ENCODE data around the gene ANKRD31.
"Not testable (repeated sequence)": the region's sequence is repeated elsewhere in the genome, so short reads cannot be mapped to it uniquely, and the experiment has no call there.

ANKRD31 gene

GRCh38 chr5:75199071-75199470 lies 37.6 kb downstream of the ANKRD31 start:
- TF ChIP-seq CTCF (IDR thresholded peaks at IDR 0.05; ENCODE audit: extremely low read depth, missing control alignments): no peak
- no peak for DNase-seq (ENCODE audit: low spot score)

GRCh38 chr5:75197745-75198144 lies 38.9 kb downstream of the ANKRD31 start:
- TF ChIP-seq CTCF (IDR thresholded peaks at IDR 0.05; ENCODE audit: extremely low read depth, missing control alignments): no peak
- DNase-seq (ENCODE audit: low spot score): no peak

GRCh38 chr5:75192804-75193203 lies 43.9 kb downstream of the ANKRD31 start:
- DNase-seq (ENCODE audit: low spot score): no peak
- no peak for TF ChIP-seq CTCF (IDR thresholded peaks at IDR 0.05; ENCODE audit: extremely low read depth, missing control alignments)

GRCh38 chr5:75192264-75192663 lies 44.4 kb downstream of the ANKRD31 start:
- no peak for DNase-seq (ENCODE audit: low spot score)
- TF ChIP-seq CTCF (IDR thresholded peaks at IDR 0.05; ENCODE audit: extremely low read depth, missing control alignments): no peak

- no peak for TF ChIP-seq CTCF (IDR thresholded peaks at IDR 0.05; ENCODE audit: extremely low read depth, missing control alignments)
Observed at GRCh38 chr5:75190227-75190626, 46.5 kb downstream of the ANKRD31 start.

GRCh38 chr5:75189353-75189752 lies 47.3 kb downstream of the ANKRD31 start:
- no peak for DNase-seq (ENCODE audit: low spot score)
- TF ChIP-seq CTCF (IDR thresholded peaks at IDR 0.05; ENCODE audit: extremely low read depth, missing control alignments): no peak

More at GRCh38 chr5:75190227-75190626, 46.5 kb downstream of the ANKRD31 start:
- DNase-seq (ENCODE audit: low spot score): no peak

- no peak for DNase-seq (ENCODE audit: low spot score)
- TF ChIP-seq CTCF (IDR thresholded peaks at IDR 0.05; ENCODE audit: extremely low read depth, missing control alignments): no peak
Observed at GRCh38 chr5:75185763-75186162, 50.9 kb downstream of the ANKRD31 start.

GRCh38 chr5:75176009-75176408 lies 60.7 kb downstream of the ANKRD31 start:
- not testable (repeated sequence) for DNase-seq (ENCODE audit: low spot score)

GRCh38 chr5:75174872-75175271 lies 61.8 kb downstream of the ANKRD31 start:
- DNase-seq (ENCODE audit: low spot score): not testable (repeated sequence)

All from GM20000 (cell line).